MCF 10A (cell line): ENCODE data around the gene TBP. TPM values are rescaled to one million over a fixed set of nuclear protein-coding genes. Genes with fewer than 3 reads are reported as not detected.

Experiments used
- BruUV-seq: library from RNA; stranded (reverse); fragments of 400-500 nt; replicated peaks from 2 replicates; lab custom pipeline; 2021; lab: Mats Ljungman, UMichigan
- CTCF ChIA-PET: fragments of 300-600 bp; sonication (Branson Sonifier 250); formaldehyde crosslinking; extraction: SDS; loops from one replicate; lab custom pipeline; 2021; ENCODE audit warnings: antibody characterized with exemption, inconsistent platforms; lab: Yijun Ruan, JAX
- POLR2A ChIA-PET: fragments of 300-600, 350-650 bp; sonication (Branson Sonifier 250); formaldehyde crosslinking; extraction: SDS; loops from one replicate; lab custom pipeline; 2020; ENCODE audit warnings: antibody characterized with exemption, inconsistent platforms; lab: Yijun Ruan, JAX
- DNase-seq: peaks from one replicate; pipeline ENCODE4 v3.0.0-alpha.2; 2018; ENCODE audit not compliant: unreplicated experiment
- H3K27ac Mint-ChIP-seq: one replicate; pipeline ENCODE4 v1.8.0; 2022; ENCODE audit warnings: mild to moderate bottlenecking, low read depth, mixed read lengths; ENCODE audit not compliant: unreplicated experiment
- H3K27me3 Mint-ChIP-seq: one replicate; pipeline ENCODE4 v1.8.0; 2022; ENCODE audit warnings: mixed read lengths; ENCODE audit not compliant: insufficient read depth, unreplicated experiment
- H3K36me3 Mint-ChIP-seq: one replicate; pipeline ENCODE4 v1.8.0; 2022; ENCODE audit warnings: mild to moderate bottlenecking, moderate library complexity, mixed read lengths; ENCODE audit not compliant: insufficient read depth, unreplicated experiment
- H3K4me1 Mint-ChIP-seq: one replicate; pipeline ENCODE4 v1.8.0; 2022; ENCODE audit warnings: mixed read lengths; ENCODE audit not compliant: insufficient read depth, unreplicated experiment
- H3K4me3 Mint-ChIP-seq: one replicate; pipeline ENCODE4 v1.8.0; 2022; ENCODE audit warnings: mild to moderate bottlenecking, moderate library complexity, mixed read lengths; ENCODE audit not compliant: unreplicated experiment
- H3K9me3 Mint-ChIP-seq: one replicate; pipeline ENCODE4 v1.8.0; 2022; ENCODE audit warnings: mixed read lengths; ENCODE audit not compliant: unreplicated experiment
- intact Hi-C: fragments of 100-400 bp; cut with micrococcal nuclease; formaldehyde crosslinking; loops from 2 replicates; pipeline ENCODE4 v1.14.1; 2022
- total RNA-seq: library from RNA; stranded (reverse); gene quantifications from 2 replicates; pipeline ENCODE4 v1.2.3, GENCODE V29; 2022
- TF ChIP-seq, protein P1 (sequence below): fragments of 200-600 bp; IDR thresholded peaks from one replicate; pipeline ENCODE4 v1.8.0; 2022; ENCODE audit warnings: antibody characterized with exemption, mild to moderate bottlenecking; ENCODE audit not compliant: unreplicated experiment

TBP gene
- total RNA-seq, 1 experiment from 2014 or later, result 15.8 TPM

- Mint-ChIP-seq H3K27ac (no peak overlapping the region), H3K36me3 (peaks cover 89% of the 10 kb centered on the region), H3K27me3 (no peaks in the 10 kb centered on the region), H3K9me3 (no peaks in the 10 kb centered on the region), H3K4me1 (no peaks in the 10 kb centered on the region), H3K4me3 (no peak overlapping the region)
- POLR2A ChIA-PET, result interaction anchor here (2.6 kb wide), 1 partner anchor 16 kb away, joined by 14 read pairs; the partner anchor contains the start of genes PSMB1 and TBP
- CTCF ChIA-PET, result interaction anchor here (1.0 kb wide), 1 partner anchor 15 kb away, joined by 3 read pairs; no protein-coding TSS in a partner anchor
- TF ChIP-seq, protein P1, sequence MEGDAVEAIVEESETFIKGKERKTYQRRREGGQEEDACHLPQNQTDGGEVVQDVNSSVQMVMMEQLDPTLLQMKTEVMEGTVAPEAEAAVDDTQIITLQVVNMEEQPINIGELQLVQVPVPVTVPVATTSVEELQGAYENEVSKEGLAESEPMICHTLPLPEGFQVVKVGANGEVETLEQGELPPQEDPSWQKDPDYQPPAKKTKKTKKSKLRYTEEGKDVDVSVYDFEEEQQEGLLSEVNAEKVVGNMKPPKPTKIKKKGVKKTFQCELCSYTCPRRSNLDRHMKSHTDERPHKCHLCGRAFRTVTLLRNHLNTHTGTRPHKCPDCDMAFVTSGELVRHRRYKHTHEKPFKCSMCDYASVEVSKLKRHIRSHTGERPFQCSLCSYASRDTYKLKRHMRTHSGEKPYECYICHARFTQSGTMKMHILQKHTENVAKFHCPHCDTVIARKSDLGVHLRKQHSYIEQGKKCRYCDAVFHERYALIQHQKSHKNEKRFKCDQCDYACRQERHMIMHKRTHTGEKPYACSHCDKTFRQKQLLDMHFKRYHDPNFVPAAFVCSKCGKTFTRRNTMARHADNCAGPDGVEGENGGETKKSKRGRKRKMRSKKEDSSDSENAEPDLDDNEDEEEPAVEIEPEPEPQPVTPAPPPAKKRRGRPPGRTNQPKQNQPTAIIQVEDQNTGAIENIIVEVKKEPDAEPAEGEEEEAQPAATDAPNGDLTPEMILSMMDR, result no peak
- intact Hi-C loops, result no loop called here
- no TSS peak for BruUV-seq
- DNase-seq, result no peak
Observed at GRCh38 chr6:170536671-170537070, 17.5 kb upstream of the TBP start.

DNA sequence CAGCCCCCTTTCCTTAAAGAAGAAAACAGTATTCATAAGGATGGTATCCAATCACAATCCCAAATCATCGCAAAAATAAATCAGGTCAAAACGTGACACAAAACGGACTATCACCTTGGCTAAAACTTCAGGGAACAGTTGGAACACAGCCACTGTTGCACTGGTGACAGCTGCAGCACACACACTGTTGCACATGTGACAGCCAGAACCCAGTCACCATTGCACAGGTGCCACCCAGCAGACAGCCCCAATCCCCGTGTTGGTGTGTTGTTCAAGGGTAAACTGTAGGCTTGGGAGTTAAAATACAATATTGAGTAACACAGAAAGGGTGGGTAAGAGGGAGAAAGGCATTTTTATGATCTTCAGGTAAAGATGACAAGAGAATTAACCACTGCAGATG lies 16.8 kb upstream of the TBP start:
- H3K36me3 Mint-ChIP-seq, result peaks cover 95% of the 10 kb centered on the region
- intact Hi-C loops, result no loop called here
- DNase-seq, result no peak
- TF ChIP-seq, protein P1, result no peak
- no peaks in the 10 kb centered on the region for H3K9me3 Mint-ChIP-seq
- no peaks in the 10 kb centered on the region for H3K27me3 Mint-ChIP-seq
- no peak overlapping the region for H3K4me3 Mint-ChIP-seq
- ChIA-PET POLR2A (interaction anchor here (2.6 kb wide), 1 partner anchor 16 kb away, joined by 14 read pairs; the partner anchor contains the start of genes PSMB1 and TBP), CTCF (interaction anchor here (1.0 to 5.4 kb wide), 3 partner anchors 8 to 748 kb away, joined by 3 to 30 read pairs (median 3); no protein-coding TSS in a partner anchor)
- H3K27ac Mint-ChIP-seq, result no peak overlapping the region
- H3K4me1 Mint-ChIP-seq, result no peaks in the 10 kb centered on the region
- BruUV-seq, result no TSS peak

GRCh38 chr6:170542031-170542719 lies 12.0 kb upstream of the TBP start:
- H3K4me3 Mint-ChIP-seq, result no peak overlapping the region
- intact Hi-C loops, result no loop called here
- ChIA-PET CTCF (interaction anchor here (0.6 to 5.4 kb wide), 3 partner anchors 12 to 28 kb away, joined by 3 to 30 read pairs (median 3); no protein-coding TSS in a partner anchor), POLR2A (interaction anchor here (0.6 to 5.5 kb wide), 3 partner anchors 11 to 1200 kb away, joined by 4 to 61 read pairs (median 5); partner anchors contain the start of genes PSMB1 and TBP)
- no peaks in the 10 kb centered on the region for H3K4me1 Mint-ChIP-seq
- DNase-seq, result no peak
- no peak overlapping the region for H3K27ac Mint-ChIP-seq
- no peaks in the 10 kb centered on the region for H3K9me3 Mint-ChIP-seq
- peaks cover 96% of the 10 kb centered on the region for H3K36me3 Mint-ChIP-seq
- TF ChIP-seq, protein P1, result no peak
- no TSS peak for BruUV-seq
- no peaks in the 10 kb centered on the region for H3K27me3 Mint-ChIP-seq

DNA sequence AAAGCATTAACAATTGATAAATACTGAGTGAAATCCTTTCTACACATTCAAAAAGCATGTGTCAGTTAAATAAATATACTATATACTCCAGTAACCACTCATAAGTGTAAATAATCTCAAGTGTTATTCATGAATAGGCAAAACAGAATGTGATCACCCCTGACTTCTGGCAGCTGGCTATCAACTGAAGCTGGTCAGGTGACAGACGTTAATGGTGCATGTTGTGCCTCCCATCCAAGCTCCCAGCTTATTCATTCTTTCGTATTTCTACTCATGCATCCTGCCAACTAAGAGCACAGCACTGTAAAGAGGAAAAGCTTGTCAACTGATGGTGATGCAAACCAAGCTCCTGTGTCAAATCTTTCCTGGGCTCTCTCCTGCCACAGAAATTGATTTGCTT lies 8.8 kb upstream of the TBP start:
- intact Hi-C loops, result no loop called here
- TF ChIP-seq, protein P1, result no peak
- Mint-ChIP-seq H3K27me3 (no peaks in the 10 kb centered on the region), H3K9me3 (no peaks in the 10 kb centered on the region), H3K4me3 (no peak overlapping the region), H3K4me1 (peaks cover 22% of the 10 kb centered on the region), H3K27ac (no peak overlapping the region), H3K36me3 (peaks cover 94% of the 10 kb centered on the region)
- BruUV-seq, result no TSS peak
- CTCF ChIA-PET, result no interaction called here
- POLR2A ChIA-PET, result interaction anchor here (1.5 kb wide), 1 partner anchor 9 kb away, joined by 8 read pairs; the partner anchor contains the start of gene TBP
- DNase-seq, result no peak
